Endodermal cell (in vitro differentiated cells): ENCODE data around the gene GNAQ. TPM values are rescaled to one million over a fixed set of nuclear protein-coding genes. Genes with fewer than 3 reads are reported as not detected.
A peak's percentile ranks its signal among the peaks of the same experiment; 100 is the strongest.

Source experiments
- DNase-seq: peaks from one replicate; pipeline ENCODE4 v3.0.0-alpha.2; 2017
- H3K27ac ChIP-seq: 2 replicates; pipeline ENCODE4 v1.5.1; 2013; ENCODE audit warnings: mild to moderate bottlenecking, low read depth, low read length, moderate library complexity
- H3K27me3 ChIP-seq: 2 replicates; pipeline ENCODE4 v1.6.1; 2013; ENCODE audit warnings: mild to moderate bottlenecking, low read length, moderate library complexity; ENCODE audit not compliant: insufficient read depth, control insufficient read depth, poor library complexity, severe bottlenecking
- H3K36me3 ChIP-seq: 2 replicates; pipeline ENCODE4 v1.7.0; 2013; ENCODE audit warnings: mild to moderate bottlenecking, low read length, moderate library complexity; ENCODE audit not compliant: control insufficient read depth, insufficient read depth
- H3K4me1 ChIP-seq: one replicate; pipeline ENCODE4 v1.7.0; 2013; ENCODE audit warnings: low read length; ENCODE audit not compliant: control insufficient read depth, insufficient read depth
- H3K4me3 ChIP-seq: 2 replicates; pipeline ENCODE4 v1.5.1; 2013; ENCODE audit warnings: mild to moderate bottlenecking, low read length, moderate library complexity
- H3K9ac ChIP-seq: 2 replicates; pipeline ENCODE4 v1.6.1; 2013; ENCODE audit warnings: mild to moderate bottlenecking, low read length, moderate library complexity; ENCODE audit not compliant: poor library complexity, severe bottlenecking; ENCODE audit errors: extremely low read depth
- H3K9me3 ChIP-seq: 2 replicates; pipeline ENCODE4 v1.6.1; 2013; ENCODE audit warnings: mild to moderate bottlenecking, low read length, moderate library complexity; ENCODE audit not compliant: control insufficient read depth
- H3K27ac Mint-ChIP-seq: 2 replicates; pipeline ENCODE4 v1.8.0; 2020; ENCODE audit warnings: mixed read lengths
- H3K27me3 Mint-ChIP-seq: 2 replicates; pipeline ENCODE4 v1.8.0; 2021; ENCODE audit warnings: mild to moderate bottlenecking, mixed read lengths; ENCODE audit not compliant: insufficient read depth
- H3K36me3 Mint-ChIP-seq: 2 replicates; pipeline ENCODE4 v1.8.0; 2020; ENCODE audit warnings: low read depth, mixed read lengths
- H3K4me1 Mint-ChIP-seq: 2 replicates; pipeline ENCODE4 v1.8.0; 2020; ENCODE audit warnings: mixed read lengths
- H3K4me3 Mint-ChIP-seq: 2 replicates; pipeline ENCODE4 v1.8.0; 2020; ENCODE audit warnings: mild to moderate bottlenecking, moderate library complexity, mixed read lengths
- H3K9me3 Mint-ChIP-seq: 2 replicates; pipeline ENCODE4 v1.8.0; 2020; ENCODE audit warnings: mild to moderate bottlenecking, mixed read lengths
- WGBS, 2 experiments: methylation state at CpG; one replicate each; pipeline versions ENCODE4 v1.1.5 to v1.1.7; 2013; ENCODE audit warnings: missing lambda C conversion rate in 2 of 2, mixed read lengths in 1 of 2; ENCODE audit not compliant: insufficient coverage in 1 of 2, insufficient read length in 1 of 2; 5-methylcytosine and 5-hydroxymethylcytosine counted together
- total RNA-seq, 2 donors: library from RNA; stranded (reverse); fragmentation: NEBNext Ultra II Directional in 1 of 2; extraction: Animal tissue kit (Norgen Biotek cat#: 25700) in 1 of 2; gene quantifications; 2 replicates in 1 of 2; 3 replicates in 1 of 2; pipeline ENCODE4 v1.2.1, GENCODE V29; 2021
- TF ChIP-seq, protein P1 (sequence below): fragments of 200-600 bp; sonication (generic); conservative IDR thresholded peaks from 2 replicates; pipeline ENCODE4 v1.5.0; 2021; ENCODE audit warnings: antibody characterized with exemption, mild to moderate bottlenecking

The GNAQ gene
- total RNA-seq, 2 donors from 2014 or later = 46.0 to 57.6 TPM

DNA sequence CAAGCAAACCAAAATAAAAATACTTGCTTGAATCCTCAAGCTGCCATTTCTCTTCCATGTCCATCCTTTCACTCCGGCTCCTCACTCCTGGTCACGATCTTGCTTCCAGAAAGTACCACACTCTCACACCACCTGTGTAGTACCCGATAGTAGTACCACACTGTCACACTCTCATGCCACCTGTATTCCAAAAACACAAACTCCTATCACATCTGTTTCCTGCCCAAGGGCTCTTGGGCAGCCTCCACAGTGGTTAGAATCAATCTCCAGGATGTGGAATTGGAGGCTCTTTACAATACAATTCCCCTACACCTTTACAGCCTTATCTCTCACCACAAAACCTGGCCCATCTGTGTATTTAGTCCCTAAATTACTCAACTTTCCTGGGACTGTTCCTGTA, 130.6 kb downstream of the GNAQ start:
- Mint-ChIP-seq H3K4me3 (no peak overlapping the region), H3K27ac (peak overlapping the region; percentile 8), H3K4me1 (peaks cover 39% of the 10 kb centered on the region), H3K27me3 (no peaks in the 10 kb centered on the region), H3K36me3 (peaks cover 1% of the 10 kb centered on the region), H3K9me3 (no peaks in the 10 kb centered on the region)
- WGBS, 2 experiments = 96 to 100% methylated on average over 3 of the region's 3 CpGs
- peaks cover 21% of the 10 kb centered on the region for H3K4me1 ChIP-seq
- peaks cover 3% of the 10 kb centered on the region for H3K36me3 ChIP-seq
- H3K4me3 ChIP-seq = no peak overlapping the region
- H3K27ac ChIP-seq = no peak overlapping the region
- H3K9ac ChIP-seq = no peak overlapping the region
- TF ChIP-seq, protein P1, sequence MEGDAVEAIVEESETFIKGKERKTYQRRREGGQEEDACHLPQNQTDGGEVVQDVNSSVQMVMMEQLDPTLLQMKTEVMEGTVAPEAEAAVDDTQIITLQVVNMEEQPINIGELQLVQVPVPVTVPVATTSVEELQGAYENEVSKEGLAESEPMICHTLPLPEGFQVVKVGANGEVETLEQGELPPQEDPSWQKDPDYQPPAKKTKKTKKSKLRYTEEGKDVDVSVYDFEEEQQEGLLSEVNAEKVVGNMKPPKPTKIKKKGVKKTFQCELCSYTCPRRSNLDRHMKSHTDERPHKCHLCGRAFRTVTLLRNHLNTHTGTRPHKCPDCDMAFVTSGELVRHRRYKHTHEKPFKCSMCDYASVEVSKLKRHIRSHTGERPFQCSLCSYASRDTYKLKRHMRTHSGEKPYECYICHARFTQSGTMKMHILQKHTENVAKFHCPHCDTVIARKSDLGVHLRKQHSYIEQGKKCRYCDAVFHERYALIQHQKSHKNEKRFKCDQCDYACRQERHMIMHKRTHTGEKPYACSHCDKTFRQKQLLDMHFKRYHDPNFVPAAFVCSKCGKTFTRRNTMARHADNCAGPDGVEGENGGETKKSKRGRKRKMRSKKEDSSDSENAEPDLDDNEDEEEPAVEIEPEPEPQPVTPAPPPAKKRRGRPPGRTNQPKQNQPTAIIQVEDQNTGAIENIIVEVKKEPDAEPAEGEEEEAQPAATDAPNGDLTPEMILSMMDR = no peak
- no peaks in the 10 kb centered on the region for H3K27me3 ChIP-seq
- H3K9me3 ChIP-seq = no peaks in the 10 kb centered on the region
- no peak for DNase-seq

GRCh38 chr9:77899679-77900354, 131.8 kb downstream of the GNAQ start:
- H3K36me3 Mint-ChIP-seq = peaks cover 9% of the 10 kb centered on the region
- Histone ChIP-seq H3K9me3 (no peaks in the 10 kb centered on the region), H3K4me1 (peaks cover 16% of the 10 kb centered on the region), H3K4me3 (no peak overlapping the region), H3K27ac (no peak overlapping the region), H3K36me3 (peaks cover 3% of the 10 kb centered on the region), H3K27me3 (no peaks in the 10 kb centered on the region), H3K9ac (no peak overlapping the region)
- H3K4me1 Mint-ChIP-seq = peaks cover 29% of the 10 kb centered on the region
- no peak for DNase-seq
- no peak overlapping the region for H3K27ac Mint-ChIP-seq
- no peak overlapping the region for H3K4me3 Mint-ChIP-seq
- TF ChIP-seq, protein P1 = no peak
- H3K27me3 Mint-ChIP-seq = no peaks in the 10 kb centered on the region
- WGBS, 2 experiments = 93 to 100% methylated on average over 3 to 6 of the region's 6 CpGs
- no peaks in the 10 kb centered on the region for H3K9me3 Mint-ChIP-seq

GRCh38 chr9:77898864-77899263, 132.7 kb downstream of the GNAQ start:
- Mint-ChIP-seq H3K27ac (no peak overlapping the region), H3K4me3 (no peak overlapping the region), H3K36me3 (peaks cover 8% of the 10 kb centered on the region), H3K27me3 (no peaks in the 10 kb centered on the region), H3K9me3 (no peaks in the 10 kb centered on the region), H3K4me1 (peaks cover 28% of the 10 kb centered on the region)
- Histone ChIP-seq H3K27ac (no peak overlapping the region), H3K9ac (no peak overlapping the region), H3K36me3 (no peaks in the 10 kb centered on the region), H3K27me3 (no peaks in the 10 kb centered on the region), H3K9me3 (no peaks in the 10 kb centered on the region), H3K4me3 (no peak overlapping the region), H3K4me1 (peaks cover 15% of the 10 kb centered on the region)
- WGBS, 2 experiments = 80 to 89% methylated on average over 2 to 3 of the region's 3 CpGs
- TF ChIP-seq, protein P1 = no peak
- DNase-seq = no peak
